GM12878 (cell line): ENCODE results near the gene ANO2. TPM values are rescaled to one million over a fixed set of nuclear protein-coding genes. Genes with fewer than 3 reads are reported as not detected.

ENCODE experiments used
- ATAC-seq: fragments of 200-7000 bp; cut with Tn5 transposase; 3 replicates; pipeline ENCODE4 v1.9.1; 2020; ENCODE audit warnings: mild to moderate bottlenecking, moderate library complexity
- BruUV-seq: library from RNA; stranded (reverse); fragments of 400-500 nt; replicated peaks from 2 replicates; lab custom pipeline; 2021; lab: Mats Ljungman, UMichigan
- CTCF ChIA-PET: fragments of 300-600 bp; sonication (Branson Sonifier 250); formaldehyde crosslinking; extraction: SDS; loops from one replicate; lab custom pipeline; 2021; ENCODE audit warnings: inconsistent platforms; lab: Yijun Ruan, JAX
- POLR2A ChIA-PET: fragments of 350-600 bp; formaldehyde crosslinking; extraction: SDS; loops from one replicate; lab custom pipeline; 2021; ENCODE audit warnings: inconsistent platforms; lab: Charles Lee
- RAD21 ChIA-PET: fragments of 300-600 bp; sonication (Branson Sonifier 250); formaldehyde crosslinking; loops from one replicate; lab custom pipeline; 2023; ENCODE audit warnings: antibody characterized with exemption; ENCODE audit not compliant: unreplicated experiment; lab: Charles Lee
- SMC1A ChIA-PET: fragments of 300-600 bp; sonication (Branson Sonifier 250); formaldehyde crosslinking; loops from one replicate; lab custom pipeline; 2023; ENCODE audit not compliant: unreplicated experiment, uncharacterized antibody; lab: Charles Lee
- DNase-seq: peaks from one replicate; pipeline ENCODE4 v3.0.0-alpha.2; 2011; ENCODE audit warnings: low read depth, low spot score
- FAIRE-seq: peaks from 3 replicates; lab custom pipeline; 2011; peaks lifted over from hg19 to GRCh38; lab: Jason Lieb, UNC
- H2AFZ ChIP-seq: 2 replicates; pipeline ENCODE4 v1.6.0; 2011; ENCODE audit warnings: low read depth, low read length, control low read depth; ENCODE audit not compliant: control insufficient read depth
- H3K27ac ChIP-seq: 2 replicates; pipeline ENCODE4 v1.5.1; 2011; ENCODE audit warnings: control low read depth; ENCODE audit not compliant: control insufficient read depth, insufficient read depth
- H3K27me3 ChIP-seq, 2 experiments: replicated peaks in 1 of 2; 2 replicates each; pipeline versions ENCODE4 v1.6.0 to v1.6.1; 2011; ENCODE audit warnings: low read length in 1 of 2; ENCODE audit not compliant: control insufficient read depth in 2 of 2, insufficient read depth in 2 of 2
- H3K36me3 ChIP-seq, 2 experiments: 2 replicates each; pipeline ENCODE4 v1.5.1; 2011; ENCODE audit warnings: low read length in 1 of 2; ENCODE audit not compliant: control insufficient read depth in 2 of 2, insufficient read depth in 2 of 2
- H3K4me1 ChIP-seq: 2 replicates; pipeline ENCODE4 v1.6.1; 2011; ENCODE audit warnings: mild to moderate bottlenecking, low read length, moderate library complexity, mixed read lengths; ENCODE audit not compliant: control insufficient read depth, insufficient read depth
- H3K4me2 ChIP-seq: 2 replicates; pipeline ENCODE4 v1.6.0; 2011; ENCODE audit warnings: control low read depth; ENCODE audit not compliant: control insufficient read depth, insufficient read depth
- H3K4me3 ChIP-seq: fragments of 200-600 bp; sonication (generic); 2 replicates; pipeline ENCODE4 v1.5.1; 2016
- H3K79me2 ChIP-seq: 2 replicates; pipeline ENCODE4 v1.6.0; 2011; ENCODE audit warnings: low read length; ENCODE audit not compliant: control insufficient read depth, insufficient read depth
- H3K9ac ChIP-seq: 2 replicates; pipeline ENCODE4 v1.8.0; 2011; ENCODE audit warnings: low read length, control low read depth, mixed read lengths; ENCODE audit not compliant: control insufficient read depth, insufficient read depth
- H3K9me3 ChIP-seq: replicated peaks from 3 replicates; pipeline ENCODE4 v1.5.1; 2011; ENCODE audit warnings: mild to moderate bottlenecking, low read length; ENCODE audit not compliant: control insufficient read depth, insufficient read depth
- H4K20me1 ChIP-seq: 2 replicates; pipeline ENCODE4 v1.6.0; 2011; ENCODE audit not compliant: control insufficient read depth, insufficient read depth
- CHD1 ChIP-seq: IDR thresholded peaks from 2 replicates; pipeline ENCODE4 v1.6.1; 2012; ENCODE audit warnings: low read depth, low read length, improper control_type of control experiment
- ESRRA ChIP-seq: IDR thresholded peaks from 2 replicates; pipeline ENCODE4 v1.6.1; 2012; ENCODE audit warnings: mild to moderate bottlenecking, low read length, improper control_type of control experiment
- FOXM1 ChIP-seq: IDR thresholded peaks from 2 replicates; pipeline ENCODE4 v1.6.1; 2012; ENCODE audit warnings: low read depth, mild to moderate bottlenecking, inconsistent platforms, low read length, moderate library complexity
- IRF5 ChIP-seq: fragments of 450-650 bp; IDR thresholded peaks from 2 replicates; pipeline ENCODE4 v1.6.1; 2017; ENCODE audit warnings: borderline replicate concordance
- NR2C2 ChIP-seq: IDR thresholded peaks from 2 replicates; pipeline ENCODE4 v1.6.1; 2011; ENCODE audit warnings: borderline replicate concordance, low read depth; ENCODE audit not compliant: control insufficient read depth, insufficient read length
- RCOR1 ChIP-seq: conservative IDR thresholded peaks from 2 replicates; pipeline ENCODE4 v1.6.1; 2012; ENCODE audit warnings: low read depth, low read length, improper control_type of control experiment
- SMARCA5 ChIP-seq: fragments of 450-650 bp; IDR thresholded peaks from 2 replicates; pipeline ENCODE4 v1.6.1; 2017; ENCODE audit warnings: mild to moderate bottlenecking
- SREBF1 ChIP-seq: IDR thresholded peaks from 2 replicates; pipeline ENCODE4 v1.6.1; 2012; ENCODE audit warnings: mild to moderate bottlenecking, low read length
- STAT1 ChIP-seq: fragments of 450-650 bp; conservative IDR thresholded peaks from 2 replicates; pipeline ENCODE4 v1.6.1; 2014; ENCODE audit warnings: antibody characterized with exemption, mild to moderate bottlenecking
- TCF3 ChIP-seq: IDR thresholded peaks from 2 replicates; pipeline ENCODE4 v1.6.1; 2012; ENCODE audit warnings: low read depth, mild to moderate bottlenecking, low read length, borderline replicate concordance; ENCODE audit not compliant: insufficient read depth
- ZNF217 ChIP-seq: fragments of 450-650 bp; IDR thresholded peaks from 2 replicates; pipeline ENCODE4 v1.6.1; 2017; ENCODE audit warnings: antibody characterized with exemption, mild to moderate bottlenecking
- WGBS: methylation state at CpG from one replicate; pipeline ENCODE4 v1.1.6; 2016; ENCODE audit warnings: low lambda C conversion rate; ENCODE audit not compliant: insufficient replicate concordance, insufficient coverage; ENCODE audit errors: missing lambda C conversion rate; 5-methylcytosine and 5-hydroxymethylcytosine counted together
- in situ Hi-C: fragments of 300-500 bp; cut with MboI; formaldehyde crosslinking; loops from 9 replicates; pipeline ENCODE4 v1.14.3; 2018; ENCODE audit warnings: mixed read lengths
- intact Hi-C: fragments of 100-400 bp; cut with micrococcal nuclease; formaldehyde crosslinking; loops from one replicate; pipeline ENCODE4 v1.14.2; 2022; ENCODE audit not compliant: unreplicated experiment
- polyA plus RNA-seq, 11 experiments: library from polyadenylated mRNA; depleted of rRNA in 4 of 11; unstranded in 6 of 11; stranded (reverse) in 5 of 11; fragments of >200 nt; fragmentation: Nextera tagmentation in 4 of 11; fragmentation: Illumina TruSeq in 1 of 11; extraction: Ambion mirVana in 4 of 11; extraction: Trizol in 1 of 11; gene quantifications; 1 replicate in 1 of 11; 2 replicates in 10 of 11; pipeline versions ENCODE4 v1.2.1 to v1.2.3, GENCODE V29; 2011 to 2016; ENCODE audit warnings: inconsistent platforms in 2 of 11, missing spikeins in 2 of 11, low read depth in 1 of 11
- total RNA-seq, 4 experiments: library from RNA; depleted of rRNA in 3 of 4; stranded (reverse); fragments of >200 nt in 3 of 4; fragmentation: Illumina TruSeq in 1 of 4; extraction: Trizol in 1 of 4; gene quantifications; 2 replicates each; pipeline versions ENCODE4 v1.2.1 to v1.2.3, GENCODE V29; 2013 to 2021
- TF ChIP-seq, protein P1 (sequence below): fragments of 450-650 bp; formaldehyde crosslinking; IDR thresholded peaks from 2 replicates; pipeline ENCODE4 v1.5.0; 2022; ENCODE audit warnings: mild to moderate bottlenecking, missing genetic modification characterization

ANO2 gene
- total and polyA plus RNA-seq, 10 of the 15 experiments (the other 5 are each of a cell fraction or from before 2014, with no cell fraction given): not detected

- FAIRE-seq (no peak), ATAC-seq (no peak)
- WGBS: 0% methylated on average over 1 of the region's 1 CpG
- BruUV-seq: no TSS peak
- Histone ChIP-seq H3K4me3 (no peak overlapping the region), H3K9me3 (no peaks in the 10 kb centered on the region), H3K4me2 (no peak overlapping the region), H3K27me3 (no peaks in the 10 kb centered on the region; a peak in 2 of 4 replicates), H3K4me1 (no peaks in the 10 kb centered on the region), H2AFZ (no peak overlapping the region), H3K36me3 (no peaks in the 10 kb centered on the region)
- ChIA-PET CTCF (no interaction called here), RAD21 (no interaction called here), SMC1A (no interaction called here)
- intact Hi-C loops (no loop called here), in situ Hi-C loops (no loop called here)
- TF ChIP-seq SREBF1 (no peak), ESRRA (no peak), TCF3 (no peak), ZNF217 (no peak), FOXM1 (no peak), IRF5 (no peak), STAT1 (no peak), RCOR1 (no peak), NR2C2 (no peak), SMARCA5 (no peak), CHD1 (no peak)
- TF ChIP-seq, protein P1, sequence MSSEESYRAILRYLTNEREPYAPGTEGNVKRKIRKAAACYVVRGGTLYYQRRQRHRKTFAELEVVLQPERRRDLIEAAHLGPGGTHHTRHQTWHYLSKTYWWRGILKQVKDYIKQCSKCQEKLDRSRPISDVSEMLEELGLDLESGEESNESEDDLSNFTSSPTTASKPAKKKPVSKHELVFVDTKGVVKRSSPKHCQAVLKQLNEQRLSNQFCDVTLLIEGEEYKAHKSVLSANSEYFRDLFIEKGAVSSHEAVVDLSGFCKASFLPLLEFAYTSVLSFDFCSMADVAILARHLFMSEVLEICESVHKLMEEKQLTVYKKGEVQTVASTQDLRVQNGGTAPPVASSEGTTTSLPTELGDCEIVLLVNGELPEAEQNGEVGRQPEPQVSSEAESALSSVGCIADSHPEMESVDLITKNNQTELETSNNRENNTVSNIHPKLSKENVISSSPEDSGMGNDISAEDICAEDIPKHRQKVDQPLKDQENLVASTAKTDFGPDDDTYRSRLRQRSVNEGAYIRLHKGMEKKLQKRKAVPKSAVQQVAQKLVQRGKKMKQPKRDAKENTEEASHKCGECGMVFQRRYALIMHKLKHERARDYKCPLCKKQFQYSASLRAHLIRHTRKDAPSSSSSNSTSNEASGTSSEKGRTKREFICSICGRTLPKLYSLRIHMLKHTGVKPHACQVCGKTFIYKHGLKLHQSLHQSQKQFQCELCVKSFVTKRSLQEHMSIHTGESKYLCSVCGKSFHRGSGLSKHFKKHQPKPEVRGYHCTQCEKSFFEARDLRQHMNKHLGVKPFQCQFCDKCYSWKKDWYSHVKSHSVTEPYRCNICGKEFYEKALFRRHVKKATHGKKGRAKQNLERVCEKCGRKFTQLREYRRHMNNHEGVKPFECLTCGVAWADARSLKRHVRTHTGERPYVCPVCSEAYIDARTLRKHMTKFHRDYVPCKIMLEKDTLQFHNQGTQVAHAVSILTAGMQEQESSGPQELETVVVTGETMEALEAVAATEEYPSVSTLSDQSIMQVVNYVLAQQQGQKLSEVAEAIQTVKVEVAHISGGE (CRISPR knock-in tag): no peak
- TF ChIP-seq, all 136 proteins: peak for 0
- H3K27ac ChIP-seq: no peak overlapping the region
- no peaks in the 10 kb centered on the region for H4K20me1 ChIP-seq
- no peaks in the 10 kb centered on the region for H3K79me2 ChIP-seq
- H3K9ac ChIP-seq: no peak overlapping the region
- no peak for DNase-seq
- POLR2A ChIA-PET: no interaction called here
Measured at GRCh38 chr12:5614256-5614655, 330.8 kb downstream of the ANO2 start.
